SU-DHL-6 (cell line): ENCODE results near the gene ALK.

Experiments used
- H2AFZ ChIP-seq: fragments of 200-600 bp; sonication (generic); 2 replicates; pipeline ENCODE4 v1.6.1; 2014; ENCODE audit warnings: low read depth, mild to moderate bottlenecking, moderate library complexity, mixed read lengths, antibody characterized with exemption, low read length; ENCODE audit not compliant: severe bottlenecking
- H3F3A ChIP-seq: fragments of 200-600 bp; shearing (Covaris generic); 2 replicates; pipeline ENCODE4 v1.6.0; 2016; ENCODE audit warnings: antibody characterized with exemption, mild to moderate bottlenecking; ENCODE audit not compliant: insufficient read depth
- H3K27ac ChIP-seq: fragments of 200-600 bp; sonication (generic); 2 replicates; pipeline ENCODE4 v1.5.1; 2016; ENCODE audit warnings: low read depth, mild to moderate bottlenecking, low read length, moderate library complexity, mixed read lengths
- H3K27me3 ChIP-seq: fragments of 200-600 bp; sonication (generic), shearing (Covaris generic); 2 replicates; pipeline ENCODE4 v1.6.0; 2014; ENCODE audit warnings: mild to moderate bottlenecking, low read length
- H3K36me3 ChIP-seq: fragments of 200-600 bp; sonication (generic); 2 replicates; pipeline ENCODE4 v1.6.1; 2014; ENCODE audit warnings: mild to moderate bottlenecking, low read length, mixed read lengths
- H3K4me2 ChIP-seq: fragments of 300-600, 200-600 bp; shearing (Covaris generic), sonication (generic); 2 replicates; pipeline ENCODE4 v1.6.0; 2014; ENCODE audit warnings: low read length, low read depth, mild to moderate bottlenecking; ENCODE audit not compliant: poor library complexity, severe bottlenecking
- H3K4me3 ChIP-seq: fragments of 200-600 bp; sonication (generic); 2 replicates; pipeline ENCODE4 v1.5.1; 2014; ENCODE audit warnings: antibody characterized with exemption, low read length, mild to moderate bottlenecking, mixed read lengths; ENCODE audit not compliant: insufficient read depth, poor library complexity, severe bottlenecking
- H3K79me2 ChIP-seq: fragments of 200-600 bp; sonication (generic); 2 replicates; pipeline ENCODE4 v1.6.1; 2014; ENCODE audit warnings: mild to moderate bottlenecking, low read length, moderate library complexity; ENCODE audit not compliant: insufficient read depth
- H3K9ac ChIP-seq: fragments of 200-600 bp; sonication (generic); 2 replicates; pipeline ENCODE4 v1.7.0; 2014; ENCODE audit warnings: mild to moderate bottlenecking, low read length
- H3K9me2 ChIP-seq: fragments of 200-600 bp; sonication (generic); replicated peaks from 2 replicates; pipeline ENCODE4 v1.6.1; 2014; ENCODE audit warnings: low read length; ENCODE audit not compliant: insufficient read depth
- H3K9me3 ChIP-seq: fragments of 200-600 bp; sonication (generic); 2 replicates; pipeline ENCODE4 v1.6.1; 2014; ENCODE audit warnings: low read length, mixed read lengths; ENCODE audit not compliant: insufficient read depth
- H4K20me1 ChIP-seq: fragments of 200-600 bp; sonication (generic); 2 replicates; pipeline ENCODE4 v1.6.1; 2014; ENCODE audit warnings: low read depth, mild to moderate bottlenecking, antibody characterized with exemption, low read length, moderate library complexity, mixed read lengths
- CTCF ChIP-seq: fragments of 200-600 bp; sonication (generic); IDR thresholded peaks from one replicate; pipeline ENCODE4 v1.5.1; 2017; ENCODE audit warnings: antibody characterized with exemption, mild to moderate bottlenecking, low read length, moderate library complexity; ENCODE audit not compliant: insufficient read depth, poor library complexity, severe bottlenecking
- EZH2phosphoT487 ChIP-seq: fragments of 200-600 bp; sonication (generic), shearing (Covaris generic); conservative IDR thresholded peaks from 2 replicates; pipeline ENCODE4 v1.6.1; 2018; ENCODE audit warnings: mild to moderate bottlenecking, antibody characterized with exemption, low read length, moderate library complexity, mixed read lengths

Gene ALK

DNA sequence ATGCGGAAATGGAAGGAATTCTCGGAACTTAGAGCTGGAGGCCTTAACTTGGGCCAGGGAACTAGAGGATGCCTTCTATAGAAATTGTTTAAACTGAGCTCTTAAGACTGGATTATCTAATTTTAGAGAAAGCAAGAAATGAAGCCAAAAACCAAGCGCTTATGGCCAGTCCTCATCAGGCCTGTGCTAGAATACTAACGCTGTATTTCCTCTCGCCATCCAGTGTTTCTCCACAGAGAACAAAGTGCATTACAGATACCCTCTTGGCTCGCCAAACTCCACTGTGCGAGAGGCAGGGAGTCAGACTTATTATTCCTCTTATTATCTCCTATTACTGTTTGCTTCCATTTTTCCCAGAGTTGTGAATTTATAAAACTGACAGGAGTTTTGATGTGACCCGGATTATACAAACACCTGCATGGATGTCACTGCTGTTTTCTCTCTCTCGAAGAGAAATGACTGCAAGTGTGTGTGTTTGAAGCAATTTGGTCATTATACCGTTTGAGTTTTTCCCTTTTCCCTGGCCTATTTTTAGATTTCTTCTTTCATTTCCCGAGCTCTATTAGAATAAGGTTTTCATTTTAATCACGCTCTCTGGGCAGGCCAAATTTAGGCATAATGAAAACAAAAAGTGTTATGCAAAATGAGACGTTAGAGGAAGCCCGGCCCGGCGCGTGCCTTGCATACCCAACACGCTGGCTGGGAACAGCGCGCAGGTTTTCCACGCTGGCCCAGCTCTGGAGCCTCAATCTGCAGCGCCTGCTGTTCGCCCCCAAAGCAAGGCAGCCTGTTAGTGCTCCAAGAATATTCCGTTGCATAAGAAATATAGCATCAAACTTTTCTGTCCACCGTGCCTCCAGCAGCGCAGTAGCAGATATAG, 103.3 kb downstream of the ALK start:
- H3K27me3 ChIP-seq, result no peaks in the 10 kb centered on the region
- no peaks in the 10 kb centered on the region for H3K9me3 ChIP-seq
- no peak overlapping the region for H2AFZ ChIP-seq
- TF ChIP-seq EZH2phosphoT487 (no peak), CTCF (no peak)
- H3K27ac ChIP-seq, result no peak overlapping the region
- no peak overlapping the region for H3K4me2 ChIP-seq
- H3F3A ChIP-seq, result no peaks in the 10 kb centered on the region
- H3K79me2 ChIP-seq, result no peaks in the 10 kb centered on the region
- H3K9me2 ChIP-seq, result no peaks in the 10 kb centered on the region; the same call in 1 of the 2 replicates
- H4K20me1 ChIP-seq, result no peaks in the 10 kb centered on the region
- H3K36me3 ChIP-seq, result no peaks in the 10 kb centered on the region
- H3K9ac ChIP-seq, result no peak overlapping the region
- H3K4me3 ChIP-seq, result no peak overlapping the region

GRCh38 chr2:29817299-29817698, 104.1 kb downstream of the ALK start:
- Histone ChIP-seq H3F3A (no peaks in the 10 kb centered on the region), H3K9me3 (no peaks in the 10 kb centered on the region), H2AFZ (no peak overlapping the region), H3K27me3 (no peaks in the 10 kb centered on the region), H4K20me1 (no peaks in the 10 kb centered on the region), H3K27ac (no peak overlapping the region), H3K4me2 (no peak overlapping the region), H3K36me3 (no peaks in the 10 kb centered on the region), H3K9ac (no peak overlapping the region), H3K4me3 (no peak overlapping the region), H3K79me2 (no peaks in the 10 kb centered on the region), H3K9me2 (no peaks in the 10 kb centered on the region; the same call in 1 of the 2 replicates)
- TF ChIP-seq EZH2phosphoT487 (no peak), CTCF (no peak)

GRCh38 chr2:29816651-29817050, 104.7 kb downstream of the ALK start:
- Histone ChIP-seq H3K9me3 (no peaks in the 10 kb centered on the region), H3K9me2 (no peaks in the 10 kb centered on the region), H3K27me3 (no peaks in the 10 kb centered on the region), H3K4me3 (no peak overlapping the region), H3F3A (no peaks in the 10 kb centered on the region), H3K4me2 (no peak overlapping the region), H3K36me3 (no peaks in the 10 kb centered on the region), H3K27ac (no peak overlapping the region), H3K79me2 (no peaks in the 10 kb centered on the region), H4K20me1 (no peaks in the 10 kb centered on the region), H2AFZ (no peak overlapping the region), H3K9ac (no peak overlapping the region)
- no peak for TF ChIP-seq CTCF
- TF ChIP-seq EZH2phosphoT487, result no peak
